ENCODE results near the gene EPB41L1. TPM values are rescaled to one million over a fixed set of nuclear protein-coding genes. Genes with fewer than 3 reads are reported as not detected.

The EPB41L1 gene
- total and polyA plus RNA-seq, 2 experiments from 2014 or later: 24.1 to 48.7 TPM

- no peak for TF ChIP-seq ZNF462 (CRISPR knock-in tag; IDR thresholded peaks at IDR 0.05)
- TF ChIP-seq NANOG (IDR thresholded peaks at IDR 0.05; ENCODE audit: borderline replicate concordance): no peak
- no peak for TF ChIP-seq CREB1 (CRISPR knock-in tag; IDR thresholded peaks at IDR 0.05; ENCODE audit: low read depth)
- no peak for TF ChIP-seq EZH2 (IDR thresholded peaks at IDR 0.05; ENCODE audit: low read depth, unreplicated experiment)
- no peak for TF ChIP-seq JUNB (IDR thresholded peaks at IDR 0.05; ENCODE audit: unreplicated experiment)
- TF ChIP-seq ZNF331 (CRISPR knock-in tag; IDR thresholded peaks at IDR 0.05; ENCODE audit: low read depth): no peak
- no peak for TF ChIP-seq POLR2AphosphoS5 (IDR thresholded peaks at IDR 0.05; ENCODE audit: low read depth)
- no peak for TF ChIP-seq REST (IDR thresholded peaks at IDR 0.05; ENCODE audit: unreplicated experiment)
- TF ChIP-seq ZNF114 (CRISPR knock-in tag; IDR thresholded peaks at IDR 0.05): no peak
Measured at GRCh38 chr20:36275011-36275410, 120.5 kb downstream of the EPB41L1 start (continued).
